ENCODE measurements around the gene SLC28A1. TPM values are rescaled to one million over a fixed set of nuclear protein-coding genes. Genes with fewer than 3 reads are reported as not detected.

SLC28A1 gene
- total and polyA plus RNA-seq, 7 experiments from 2014 or later, result not detected

GRCh38 chr15:84852212-84852611 is 32.2 kb upstream of the SLC28A1 start:
- intact Hi-C loops (cut with micrococcal nuclease), result no loop called here
- no peaks in the 10 kb centered on the region for H3K27me3 ChIP-seq (ENCODE audit: control insufficient read depth in 2 of 2, insufficient read depth in 2 of 2, low read length in 2 of 2)
- no peak for ATAC-seq
- Mint-ChIP-seq H3K27ac (no peak overlapping the region), H3K9me3 (peaks cover under 1 to 14% (median 6%) of the 10 kb centered on the region in 11 donors), H3K27me3 (no peaks in the 10 kb centered on the region), H3K36me3 (peaks cover under 1 to 4% (median under 1%) of the 10 kb centered on the region in 5 donors), H3K4me1 (peaks cover 0 to 2% (median 0%) of the 10 kb centered on the region in 7 donors), H3K4me3 (no peak overlapping the region)
- H3K36me3 ChIP-seq (ENCODE audit: control insufficient read depth in 2 of 3, insufficient read depth in 3 of 3, low read length in 3 of 3), result no peaks in the 10 kb centered on the region
- ChIA-PET CTCF (no interaction called here), POLR2A (no interaction called here)
- DNase-seq, result no peak
- peaks cover 0 to 2% (median 0%) of the 10 kb centered on the region in 3 experiments for H3K9me3 ChIP-seq (ENCODE audit: control insufficient read depth in 2 of 3, low read length in 3 of 3)
- H3K27ac ChIP-seq (ENCODE audit: low read depth, low read length), result no peak overlapping the region
- no peaks in the 10 kb centered on the region for H3K4me1 ChIP-seq (ENCODE audit: control insufficient read depth in 2 of 2, insufficient read depth in 2 of 2, low read length in 2 of 2)
- H3K4me3 ChIP-seq (ENCODE audit: low read length), result no peak overlapping the region

- DNase-seq, result no peak
- H3K4me1 ChIP-seq (ENCODE audit: control insufficient read depth in 2 of 2, insufficient read depth in 2 of 2, low read length in 2 of 2), result no peaks in the 10 kb centered on the region
- Mint-ChIP-seq H3K36me3 (no peaks in the 10 kb centered on the region), H3K4me3 (no peak overlapping the region), H3K27me3 (no peaks in the 10 kb centered on the region), H3K27ac (no peak overlapping the region), H3K9me3 (peaks cover 0 to 1% (median 0%) of the 10 kb centered on the region in 11 donors), H3K4me1 (peaks cover 0 to 2% (median 0%) of the 10 kb centered on the region in 7 donors)
- no peak overlapping the region for H3K4me3 ChIP-seq (ENCODE audit: low read length)
- H3K36me3 ChIP-seq (ENCODE audit: control insufficient read depth in 2 of 3, insufficient read depth in 3 of 3, low read length in 3 of 3), result no peaks in the 10 kb centered on the region
- intact Hi-C loops (cut with micrococcal nuclease), result no loop called here
- H3K9me3 ChIP-seq (ENCODE audit: control insufficient read depth in 2 of 3, low read length in 3 of 3), result no peaks in the 10 kb centered on the region
- CTCF ChIA-PET, result no interaction called here
- POLR2A ChIA-PET, result no interaction called here
- no peak for ATAC-seq
- no peaks in the 10 kb centered on the region for H3K27me3 ChIP-seq (ENCODE audit: control insufficient read depth in 2 of 2, insufficient read depth in 2 of 2, low read length in 2 of 2)
- H3K27ac ChIP-seq (ENCODE audit: low read depth, low read length), result no peak overlapping the region
Observed at GRCh38 chr15:84855136-84855535, 29.3 kb upstream of the SLC28A1 start.

GRCh38 chr15:84855765-84856164 is 28.7 kb upstream of the SLC28A1 start:
- Mint-ChIP-seq H3K4me3 (no peak overlapping the region), H3K36me3 (no peaks in the 10 kb centered on the region), H3K27me3 (no peaks in the 10 kb centered on the region), H3K27ac (no peak overlapping the region), H3K4me1 (peaks cover 0 to 2% (median 0%) of the 10 kb centered on the region in 7 donors), H3K9me3 (peaks cover 0 to 1% (median 0%) of the 10 kb centered on the region in 11 donors)
- Histone ChIP-seq H3K27ac (ENCODE audit: low read depth, low read length) (no peak overlapping the region), H3K9me3 (ENCODE audit: control insufficient read depth in 2 of 3, low read length in 3 of 3) (no peaks in the 10 kb centered on the region), H3K27me3 (ENCODE audit: control insufficient read depth in 2 of 2, insufficient read depth in 2 of 2, low read length in 2 of 2) (no peaks in the 10 kb centered on the region), H3K4me1 (ENCODE audit: control insufficient read depth in 2 of 2, insufficient read depth in 2 of 2, low read length in 2 of 2) (no peaks in the 10 kb centered on the region), H3K4me3 (ENCODE audit: low read length) (no peak overlapping the region), H3K36me3 (ENCODE audit: control insufficient read depth in 2 of 3, insufficient read depth in 3 of 3, low read length in 3 of 3) (no peaks in the 10 kb centered on the region)
- ATAC-seq (no peak), DNase-seq (no peak)
- ChIA-PET POLR2A (no interaction called here), CTCF (no interaction called here)
- intact Hi-C loops (cut with micrococcal nuclease), result no loop called here

- intact Hi-C loops (cut with micrococcal nuclease), result no loop called here
- Mint-ChIP-seq H3K36me3 (no peaks in the 10 kb centered on the region), H3K27ac (no peak overlapping the region), H3K4me1 (peaks cover 0 to 2% (median 0%) of the 10 kb centered on the region in 7 donors), H3K27me3 (peaks cover 0 to 2% (median 0%) of the 10 kb centered on the region in 5 donors), H3K9me3 (peaks cover 0 to 1% (median 0%) of the 10 kb centered on the region in 11 donors), H3K4me3 (no peak overlapping the region)
- H3K4me3 ChIP-seq (ENCODE audit: low read length), result no peak overlapping the region
- H3K9me3 ChIP-seq (ENCODE audit: control insufficient read depth in 2 of 3, low read length in 3 of 3), result no peaks in the 10 kb centered on the region
- ChIA-PET CTCF (interaction anchor here (0.9 kb wide), 1 partner anchor 97 kb away, joined by 3 read pairs; no protein-coding TSS in a partner anchor), POLR2A (no interaction called here)
- no peaks in the 10 kb centered on the region for H3K4me1 ChIP-seq (ENCODE audit: control insufficient read depth in 2 of 2, insufficient read depth in 2 of 2, low read length in 2 of 2)
- ATAC-seq, result no peak
- DNase-seq, result no peak
- H3K27ac ChIP-seq (ENCODE audit: low read depth, low read length), result no peak overlapping the region
- no peaks in the 10 kb centered on the region for H3K27me3 ChIP-seq (ENCODE audit: control insufficient read depth in 2 of 2, insufficient read depth in 2 of 2, low read length in 2 of 2)
- no peaks in the 10 kb centered on the region for H3K36me3 ChIP-seq (ENCODE audit: control insufficient read depth in 2 of 3, insufficient read depth in 3 of 3, low read length in 3 of 3)
Observed at GRCh38 chr15:84856731-84857417, 27.6 kb upstream of the SLC28A1 start.

GRCh38 chr15:84857418-84858004 is 27.0 kb upstream of the SLC28A1 start:
- ATAC-seq (no peak), DNase-seq (no peak)
- H3K36me3 Mint-ChIP-seq, result no peaks in the 10 kb centered on the region
- H3K4me1 Mint-ChIP-seq, result peaks cover 0 to 2% (median 0%) of the 10 kb centered on the region in 7 donors
- intact Hi-C loops (cut with micrococcal nuclease), result no loop called here
- Histone ChIP-seq H3K27ac (ENCODE audit: low read depth, low read length) (no peak overlapping the region), H3K4me1 (ENCODE audit: control insufficient read depth in 2 of 2, insufficient read depth in 2 of 2, low read length in 2 of 2) (no peaks in the 10 kb centered on the region), H3K4me3 (ENCODE audit: low read length) (no peak overlapping the region), H3K9me3 (ENCODE audit: control insufficient read depth in 2 of 3, low read length in 3 of 3) (no peaks in the 10 kb centered on the region), H3K27me3 (ENCODE audit: control insufficient read depth in 2 of 2, insufficient read depth in 2 of 2, low read length in 2 of 2) (no peaks in the 10 kb centered on the region), H3K36me3 (ENCODE audit: control insufficient read depth in 2 of 3, insufficient read depth in 3 of 3, low read length in 3 of 3) (no peaks in the 10 kb centered on the region)
- CTCF ChIA-PET, result interaction anchor here (0.9 kb wide), 1 partner anchor 96 kb away, joined by 3 read pairs; no protein-coding TSS in a partner anchor
- POLR2A ChIA-PET, result no interaction called here
- H3K27ac Mint-ChIP-seq, result no peak overlapping the region
- peaks cover 0 to 1% (median 0%) of the 10 kb centered on the region in 11 donors for H3K9me3 Mint-ChIP-seq
- H3K4me3 Mint-ChIP-seq, result no peak overlapping the region
- peaks cover 0 to 2% (median 0%) of the 10 kb centered on the region in 5 donors for H3K27me3 Mint-ChIP-seq

GRCh38 chr15:84858231-84858630 is 26.2 kb upstream of the SLC28A1 start:
- CTCF ChIA-PET, result no interaction called here
- Mint-ChIP-seq H3K4me3 (no peak overlapping the region), H3K4me1 (no peaks in the 10 kb centered on the region), H3K27me3 (peaks cover 0 to 2% (median 0%) of the 10 kb centered on the region in 5 donors), H3K9me3 (peaks cover 0 to 1% (median 0%) of the 10 kb centered on the region in 11 donors), H3K36me3 (no peaks in the 10 kb centered on the region), H3K27ac (no peak overlapping the region)
- no peak overlapping the region for H3K4me3 ChIP-seq (ENCODE audit: low read length)
- H3K27me3 ChIP-seq (ENCODE audit: control insufficient read depth in 2 of 2, insufficient read depth in 2 of 2, low read length in 2 of 2), result no peaks in the 10 kb centered on the region
- intact Hi-C loops (cut with micrococcal nuclease), result no loop called here
- ATAC-seq (no peak), DNase-seq (no peak)
- H3K27ac ChIP-seq (ENCODE audit: low read depth, low read length), result no peak overlapping the region
- H3K9me3 ChIP-seq (ENCODE audit: control insufficient read depth in 2 of 3, low read length in 3 of 3), result no peaks in the 10 kb centered on the region
- POLR2A ChIA-PET, result no interaction called here
- no peaks in the 10 kb centered on the region for H3K36me3 ChIP-seq (ENCODE audit: control insufficient read depth in 2 of 3, insufficient read depth in 3 of 3, low read length in 3 of 3)
- no peaks in the 10 kb centered on the region for H3K4me1 ChIP-seq (ENCODE audit: control insufficient read depth in 2 of 2, insufficient read depth in 2 of 2, low read length in 2 of 2)

- no peaks in the 10 kb centered on the region for H3K36me3 Mint-ChIP-seq
- ATAC-seq (no peak), DNase-seq (no peak)
- ChIA-PET CTCF (no interaction called here), POLR2A (no interaction called here)
- intact Hi-C loops (cut with micrococcal nuclease), result no loop called here
- peaks cover 0 to 2% (median 0%) of the 10 kb centered on the region in 5 donors for H3K27me3 Mint-ChIP-seq
- H3K27ac Mint-ChIP-seq, result no peak overlapping the region
- Histone ChIP-seq H3K9me3 (ENCODE audit: control insufficient read depth in 2 of 3, low read length in 3 of 3) (no peaks in the 10 kb centered on the region), H3K27ac (ENCODE audit: low read depth, low read length) (no peak overlapping the region), H3K36me3 (ENCODE audit: control insufficient read depth in 2 of 3, insufficient read depth in 3 of 3, low read length in 3 of 3) (no peaks in the 10 kb centered on the region), H3K4me1 (ENCODE audit: control insufficient read depth in 2 of 2, insufficient read depth in 2 of 2, low read length in 2 of 2) (no peaks in the 10 kb centered on the region), H3K27me3 (ENCODE audit: control insufficient read depth in 2 of 2, insufficient read depth in 2 of 2, low read length in 2 of 2) (no peaks in the 10 kb centered on the region), H3K4me3 (ENCODE audit: low read length) (no peak overlapping the region)
- H3K4me1 Mint-ChIP-seq, result no peaks in the 10 kb centered on the region
- H3K9me3 Mint-ChIP-seq, result peaks cover 0 to 1% (median 0%) of the 10 kb centered on the region in 11 donors
- H3K4me3 Mint-ChIP-seq, result no peak overlapping the region
Observed at GRCh38 chr15:84859144-84859543, 25.3 kb upstream of the SLC28A1 start.

Data from naive thymus-derived CD4-positive, alpha-beta T cell (primary cell).